ACHN (cell line): Measurements from ENCODE around the gene PRSS57.

ENCODE experiments used
- DNase-seq: peaks from one replicate; pipeline ENCODE4 v3.0.0-alpha.2; 2015
- in situ Hi-C: cut with HindIII; loops from 2 replicates; pipeline ENCODE4 v1.10.0; 2017; ENCODE audit warnings: low sequenced_read_pairs, low pct_ligation_motif_present, low pct_unique_long_range_greater_than_20kb

Gene PRSS57

DNA sequence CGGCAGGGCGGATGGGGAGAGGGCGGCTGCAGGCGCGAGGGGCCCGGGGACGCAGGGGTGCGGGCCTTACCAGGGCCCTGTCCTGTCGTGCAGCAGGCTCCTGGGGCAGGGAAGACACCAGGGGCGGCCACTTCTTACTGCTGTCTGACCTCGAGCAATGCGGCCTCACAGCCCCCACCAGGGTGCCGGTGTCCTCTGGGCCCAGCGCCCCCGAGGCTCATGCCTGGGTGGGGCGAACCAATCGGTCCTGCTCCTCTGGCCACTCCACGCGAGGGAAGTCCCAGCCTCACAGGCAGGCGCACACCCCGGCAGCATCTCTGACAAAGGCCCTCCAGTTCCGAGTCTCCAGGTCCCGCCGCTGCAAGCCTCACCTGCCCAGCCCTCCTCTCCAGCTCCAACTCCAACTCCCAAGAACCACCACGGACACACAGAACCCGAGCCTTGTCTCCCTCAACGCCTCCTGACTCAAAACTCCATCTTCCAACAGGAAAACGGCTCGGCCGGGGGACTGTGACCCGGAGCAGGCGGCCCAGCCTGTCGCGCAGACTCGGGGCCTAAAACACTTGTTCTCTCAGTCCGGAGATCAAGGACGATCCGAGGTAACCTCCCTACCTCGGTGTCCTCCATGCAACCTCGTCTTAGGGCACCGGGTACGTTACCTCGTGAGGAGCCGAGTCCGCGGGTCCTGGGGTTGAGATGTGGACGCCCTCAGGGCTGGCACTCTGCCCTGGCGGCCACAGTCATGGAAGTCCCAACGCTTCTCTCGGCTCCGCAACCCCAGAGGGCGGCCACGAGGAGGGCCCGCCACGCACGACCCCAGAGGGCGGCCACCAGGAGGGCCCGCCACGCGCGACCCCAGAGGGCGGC, 49.1 kb downstream of the PRSS57 start:
- in situ Hi-C loops: no loop called here
- no peak for DNase-seq

- in situ Hi-C loops: no loop called here
- no peak for DNase-seq
Observed at GRCh38 chr19:644789-645188, 50.5 kb downstream of the PRSS57 start.

- DNase-seq: no peak
- in situ Hi-C loops: no loop called here
Observed at GRCh38 chr19:644363-644762, 50.9 kb downstream of the PRSS57 start.

DNA sequence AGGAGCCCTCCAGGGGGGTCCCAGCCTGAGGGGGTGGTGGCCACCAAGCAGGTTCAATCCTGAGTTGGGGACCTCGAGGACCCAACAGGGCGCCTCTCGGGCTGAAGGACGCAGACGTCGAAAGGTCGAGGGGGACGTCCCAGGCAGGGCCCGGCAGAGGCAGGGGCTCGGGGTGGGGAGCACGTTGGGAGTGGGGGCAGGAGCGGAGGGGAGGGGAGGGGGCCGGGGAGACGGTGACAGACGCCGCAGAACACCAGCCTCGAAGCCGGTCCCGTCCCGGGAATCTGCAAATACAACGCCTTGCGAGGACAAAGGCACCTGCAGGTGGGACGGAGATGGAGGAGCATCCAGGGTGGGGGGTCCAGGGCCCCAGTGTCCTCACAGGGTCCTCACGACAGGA, 51.5 kb downstream of the PRSS57 start:
- in situ Hi-C loops: no loop called here
- DNase-seq: no peak

- in situ Hi-C loops: no loop called here
- DNase-seq: no peak
Observed at GRCh38 chr19:642767-643727, 52.2 kb downstream of the PRSS57 start.

DNA sequence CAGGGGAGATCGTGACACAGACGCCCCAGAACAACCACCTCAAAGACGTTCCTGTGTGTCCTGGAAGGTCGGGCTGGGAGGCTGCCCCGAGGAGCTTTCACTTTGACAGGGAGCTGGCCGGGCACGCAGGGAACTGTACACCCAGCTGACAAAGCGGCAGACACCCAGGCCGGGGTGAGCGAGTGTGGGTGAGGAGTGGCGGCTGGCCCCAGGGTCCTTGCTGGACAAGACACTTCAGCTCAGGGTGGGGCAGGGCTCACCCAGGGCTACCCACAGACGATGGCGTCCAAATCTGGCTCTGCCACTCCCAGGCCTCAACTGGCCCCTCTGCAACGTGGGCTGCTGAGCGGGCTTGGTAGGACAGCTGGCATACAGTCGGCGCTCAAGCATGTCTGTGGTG, 53.5 kb downstream of the PRSS57 start:
- in situ Hi-C loops: no loop called here

DNA sequence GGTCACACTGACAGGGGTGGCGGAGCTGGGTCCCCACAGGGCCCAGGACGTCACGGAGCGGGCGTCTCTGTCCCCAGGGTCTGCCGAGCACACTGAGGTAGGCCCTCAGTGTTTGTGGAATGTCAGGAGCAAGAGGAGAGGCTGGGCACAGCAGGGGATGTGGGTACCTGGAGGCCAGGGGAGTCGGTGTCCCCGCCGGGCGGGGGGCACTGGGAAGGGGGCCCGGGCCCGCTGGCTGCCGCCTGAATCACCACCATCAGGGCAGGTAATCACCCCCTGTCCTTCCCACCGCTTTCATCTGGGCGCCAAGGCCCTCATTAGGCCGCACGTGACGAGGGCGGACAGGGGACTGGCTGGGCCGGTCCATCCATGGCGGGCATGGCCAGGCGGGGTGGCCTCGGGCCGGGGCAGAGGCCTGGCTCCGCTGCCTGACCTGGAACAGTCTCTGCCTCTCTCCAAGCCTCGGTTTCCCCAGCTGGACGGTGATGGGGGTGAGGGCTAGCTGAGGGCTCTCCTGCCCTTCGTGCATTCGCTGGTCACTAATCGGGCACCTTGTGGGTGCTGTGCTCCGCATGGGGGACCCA, 54.6 kb downstream of the PRSS57 start:
- DNase-seq: no peak
- in situ Hi-C loops: no loop called here

More for the DNA sequence above, 53.5 kb downstream of the PRSS57 start:
- DNase-seq: no peak

DNA sequence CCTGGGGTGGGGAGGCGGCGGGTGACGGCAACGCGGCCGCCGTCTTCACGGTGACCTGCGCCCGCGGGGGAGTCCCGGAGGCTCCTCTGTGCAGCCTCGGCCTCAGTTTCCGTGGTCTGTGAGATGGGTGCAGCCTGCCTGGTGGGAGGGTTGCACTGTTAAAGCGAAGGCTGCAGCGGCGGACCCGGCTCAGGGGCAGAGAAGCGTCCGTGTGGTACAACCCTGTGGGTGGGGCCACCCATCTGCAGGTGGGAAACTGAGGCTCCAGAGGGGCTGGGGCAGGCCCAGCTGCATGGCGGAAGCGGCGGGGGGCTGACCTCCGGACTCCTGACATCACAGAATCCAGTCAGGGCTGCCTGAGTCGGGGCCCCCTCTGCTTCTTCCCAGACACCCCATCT, 55.1 kb downstream of the PRSS57 start:
- in situ Hi-C loops: no loop called here
- DNase-seq: no peak

DNA sequence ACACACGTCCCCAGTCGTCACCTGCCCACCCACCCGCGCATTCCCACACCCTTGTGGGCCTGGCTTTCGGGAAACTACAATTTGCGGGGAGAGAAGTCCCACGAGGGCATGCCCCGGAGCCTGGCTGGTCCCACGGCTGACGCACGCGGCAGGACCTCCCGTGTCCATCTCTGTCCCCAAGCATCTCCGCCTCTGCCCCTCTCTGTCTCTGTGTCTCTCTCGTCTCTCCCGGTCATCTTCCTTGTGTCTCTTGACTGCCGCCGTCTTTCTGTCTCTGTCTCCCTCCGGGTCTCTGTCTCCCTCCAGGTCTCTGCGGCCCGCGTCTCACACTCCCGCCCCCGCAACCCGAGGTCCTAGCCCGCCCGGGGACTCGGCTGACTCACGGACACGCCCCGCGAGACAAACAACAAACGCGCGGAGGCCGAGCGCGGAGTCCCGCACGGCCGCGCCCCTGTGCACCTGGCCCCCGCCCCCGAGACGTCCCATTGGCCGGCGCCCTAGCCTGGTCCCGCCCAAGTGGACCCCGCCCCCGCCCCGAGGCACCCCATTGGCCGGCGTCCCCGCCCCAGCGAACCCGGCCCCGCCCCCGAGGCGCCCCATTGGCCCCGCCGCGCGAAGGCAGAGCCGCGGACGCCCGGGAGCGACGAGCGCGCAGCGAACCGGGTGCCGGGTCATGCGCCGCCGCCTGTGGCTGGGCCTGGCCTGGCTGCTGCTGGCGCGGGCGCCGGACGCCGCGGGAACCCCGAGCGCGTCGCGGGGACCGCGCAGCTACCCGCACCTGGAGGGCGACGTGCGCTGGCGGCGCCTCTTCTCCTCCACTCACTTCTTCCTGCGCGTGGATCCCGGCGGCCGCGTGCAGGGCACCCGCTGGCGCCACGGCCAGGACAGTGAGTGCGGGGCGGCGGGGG, 55.7 kb downstream of the PRSS57 start, which contains the start of gene FGF22:
Gene FGF22 (plus strand): TSS at position 627 of the 908 bp plus-strand sequence. CDS start 47 bp downstream, at position 674.
- peak; percentile 84 for DNase-seq
- in situ Hi-C loops: no loop called here

DNA sequence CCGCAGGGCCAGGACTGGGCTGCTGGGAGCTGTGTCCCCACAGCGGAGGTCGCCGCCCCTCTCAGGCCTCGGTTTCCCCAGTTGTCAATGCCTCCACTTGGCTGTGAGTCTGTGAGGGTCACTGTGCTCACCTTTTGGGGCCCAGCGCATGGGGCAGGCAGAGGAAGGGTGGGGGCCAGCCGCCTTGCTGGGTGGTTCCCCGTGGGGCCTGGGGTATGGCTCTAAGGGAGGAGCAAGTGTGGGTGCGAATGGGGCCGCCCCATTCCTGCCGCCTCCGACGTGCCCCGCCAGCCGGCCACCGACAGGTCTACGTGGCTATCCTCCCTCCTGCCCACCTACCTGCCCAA, 56.4 kb downstream of the PRSS57 start:
- DNase-seq: no peak
- in situ Hi-C loops: no loop called here
